Osteoblast (primary cell): ENCODE results near the gene ARHGAP30. TPM values are rescaled to one million over a fixed set of nuclear protein-coding genes. Genes with fewer than 3 reads are reported as not detected.

ENCODE experiments used
- DNase-seq: peaks from one replicate; pipeline ENCODE4 v3.0.0; 2011; ENCODE audit warnings: low spot score, mixed read lengths; ENCODE audit not compliant: insufficient read length; ENCODE audit errors: missing footprints
- H2AFZ ChIP-seq: 2 replicates; pipeline ENCODE4 v1.6.0; 2011; ENCODE audit warnings: mild to moderate bottlenecking, low read length
- H3K27ac ChIP-seq: 2 replicates; pipeline ENCODE4 v1.5.1; 2011; ENCODE audit warnings: mild to moderate bottlenecking, low read depth, low read length, moderate library complexity
- H3K27me3 ChIP-seq: 2 replicates; pipeline ENCODE4 v1.6.0; 2012; ENCODE audit warnings: mild to moderate bottlenecking, control low read depth, inconsistent platforms, low read length, moderate library complexity; ENCODE audit not compliant: insufficient read depth
- H3K36me3 ChIP-seq: 2 replicates; pipeline ENCODE4 v1.5.1; 2011; ENCODE audit warnings: mild to moderate bottlenecking, low read length, control low read depth, moderate library complexity; ENCODE audit not compliant: insufficient read depth
- H3K4me1 ChIP-seq: 2 replicates; pipeline ENCODE4 v1.5.1; 2011; ENCODE audit warnings: mild to moderate bottlenecking, low read length, control low read depth, moderate library complexity; ENCODE audit not compliant: insufficient read depth
- H3K4me2 ChIP-seq: 2 replicates; pipeline ENCODE4 v1.6.0; 2011; ENCODE audit warnings: mild to moderate bottlenecking, low read length; ENCODE audit not compliant: insufficient read depth
- H3K4me3 ChIP-seq: fragments of 200-600 bp; sonication (generic); 3 replicates; pipeline ENCODE4 v1.5.1; 2012; ENCODE audit warnings: mild to moderate bottlenecking, low read length, inconsistent platforms; ENCODE audit not compliant: insufficient read depth
- H3K79me2 ChIP-seq: 2 replicates; pipeline ENCODE4 v1.6.0; 2012; ENCODE audit warnings: mild to moderate bottlenecking, low read length, control low read depth, inconsistent platforms; ENCODE audit not compliant: insufficient read depth
- H3K9me3 ChIP-seq: 2 replicates; pipeline ENCODE4 v1.5.1; 2011; ENCODE audit warnings: low read depth, low read length, control low read depth
- H4K20me1 ChIP-seq: 2 replicates; pipeline ENCODE4 v1.6.0; 2012; ENCODE audit warnings: mild to moderate bottlenecking, low read length, control low read depth; ENCODE audit not compliant: insufficient read depth
- CTCF ChIP-seq: IDR thresholded peaks from 2 replicates; pipeline ENCODE4 v1.5.1; 2011; ENCODE audit warnings: mild to moderate bottlenecking, low read depth, low read length, moderate library complexity; ENCODE audit errors: extremely low read depth
- total RNA-seq: library from RNA; depleted of rRNA; stranded (reverse); fragments of >200 nt; gene quantifications from 2 replicates; pipeline ENCODE4 v1.2.3, GENCODE V29; 2012

ARHGAP30 gene
- total RNA-seq, 1 donor, result under 0.01 TPM

GRCh38 chr1:161096530-161096929 is 26.8 kb upstream of the ARHGAP30 start:
- Histone ChIP-seq H3K4me1 (peaks cover 22% of the 10 kb centered on the region), H3K4me2 (no peak overlapping the region), H3K9me3 (no peaks in the 10 kb centered on the region), H3K27me3 (no peaks in the 10 kb centered on the region), H3K4me3 (no peak overlapping the region), H3K79me2 (no peaks in the 10 kb centered on the region), H3K27ac (no peak overlapping the region), H3K36me3 (peaks cover 16% of the 10 kb centered on the region), H2AFZ (no peak overlapping the region), H4K20me1 (peaks cover 7% of the 10 kb centered on the region)
- peak; percentile 95 for DNase-seq
- TF ChIP-seq CTCF, result no peak

DNA sequence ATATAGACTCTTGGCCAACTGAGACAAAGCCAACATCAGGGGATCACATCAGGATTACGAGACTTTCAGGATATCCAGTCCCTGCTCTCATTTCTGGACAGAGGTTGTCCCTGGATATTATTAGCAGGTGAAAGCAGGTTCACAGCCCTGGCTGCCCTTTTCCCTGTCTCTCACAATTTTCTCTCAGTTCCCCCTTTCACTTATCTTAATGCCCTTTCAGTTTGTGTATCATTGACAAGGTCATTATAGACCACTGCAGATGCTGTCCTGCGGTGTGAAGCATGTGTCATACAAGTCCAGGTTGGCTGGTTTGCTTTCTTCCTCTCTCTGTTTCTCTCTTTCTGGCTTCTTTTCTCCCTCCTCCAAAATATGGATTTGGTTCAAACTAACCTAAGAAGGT is 26.3 kb upstream of the ARHGAP30 start:
- DNase-seq, result peak; percentile 78
- no peaks in the 10 kb centered on the region for H3K9me3 ChIP-seq
- H3K27ac ChIP-seq, result no peak overlapping the region
- no peaks in the 10 kb centered on the region for H3K79me2 ChIP-seq
- TF ChIP-seq CTCF, result no peak
- no peak overlapping the region for H3K4me3 ChIP-seq
- no peak overlapping the region for H3K4me2 ChIP-seq
- H3K4me1 ChIP-seq, result peaks cover 22% of the 10 kb centered on the region
- H3K36me3 ChIP-seq, result peaks cover 15% of the 10 kb centered on the region
- no peak overlapping the region for H2AFZ ChIP-seq
- H3K27me3 ChIP-seq, result no peaks in the 10 kb centered on the region
- H4K20me1 ChIP-seq, result peaks cover 7% of the 10 kb centered on the region

GRCh38 chr1:161095230-161095629 is 25.5 kb upstream of the ARHGAP30 start:
- no peaks in the 10 kb centered on the region for H3K27me3 ChIP-seq
- no peaks in the 10 kb centered on the region for H3K9me3 ChIP-seq
- no peaks in the 10 kb centered on the region for H3K79me2 ChIP-seq
- H3K4me3 ChIP-seq, result no peak overlapping the region
- no peak for TF ChIP-seq CTCF
- no peak overlapping the region for H3K27ac ChIP-seq
- no peak overlapping the region for H2AFZ ChIP-seq
- H3K4me2 ChIP-seq, result no peak overlapping the region
- peaks cover 8% of the 10 kb centered on the region for H3K36me3 ChIP-seq
- no peak for DNase-seq
- H3K4me1 ChIP-seq, result peaks cover 18% of the 10 kb centered on the region
- peaks cover 7% of the 10 kb centered on the region for H4K20me1 ChIP-seq

DNA sequence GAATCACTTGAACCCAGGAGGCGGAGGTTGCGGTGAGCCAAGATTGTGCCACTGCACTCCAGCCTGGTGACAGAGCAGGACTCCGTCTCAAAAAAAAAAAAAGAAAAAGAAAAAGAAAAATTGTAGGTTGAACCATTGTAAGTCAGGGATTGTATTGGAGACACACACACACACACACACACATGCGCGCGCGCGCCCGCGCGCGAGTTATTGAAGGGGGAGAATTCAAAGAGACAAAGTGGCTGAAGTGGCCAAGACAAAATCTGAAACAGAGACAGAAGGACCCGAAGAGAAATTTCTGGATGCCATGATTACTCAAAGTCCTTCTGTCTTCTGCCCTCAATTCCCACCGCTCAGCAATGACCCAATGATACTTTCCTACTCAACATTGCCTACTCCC is 24.8 kb upstream of the ARHGAP30 start:
- H3K4me3 ChIP-seq, result no peak overlapping the region
- peak; percentile 66 for DNase-seq
- H4K20me1 ChIP-seq, result peaks cover 1% of the 10 kb centered on the region
- peaks cover 1% of the 10 kb centered on the region for H3K36me3 ChIP-seq
- H3K4me1 ChIP-seq, result peaks cover 18% of the 10 kb centered on the region
- H3K27ac ChIP-seq, result no peak overlapping the region
- H3K27me3 ChIP-seq, result no peaks in the 10 kb centered on the region
- TF ChIP-seq CTCF, result no peak
- H3K9me3 ChIP-seq, result no peaks in the 10 kb centered on the region
- no peaks in the 10 kb centered on the region for H3K79me2 ChIP-seq
- H3K4me2 ChIP-seq, result no peak overlapping the region
- H2AFZ ChIP-seq, result no peak overlapping the region
